K562 (cell line): Measurements from ENCODE around the gene COX10. TPM values are rescaled to one million over a fixed set of nuclear protein-coding genes. Genes with fewer than 3 reads are reported as not detected.
A peak's percentile ranks its signal among the peaks of the same experiment; 100 is the strongest.

ENCODE experiments used
- ATAC-seq: fragments of 200-7000 bp; cut with Tn5 transposase; 3 replicates; pipeline ENCODE4 v1.9.1; 2020; ENCODE audit warnings: moderate library complexity
- BruUV-seq: library from RNA; stranded (reverse); fragments of 400-500 nt; replicated peaks from 2 replicates; lab custom pipeline; 2021; lab: Mats Ljungman, UMichigan
- CTCF ChIA-PET: fragments of 300-600 bp; formaldehyde crosslinking; extraction: SDS; loops from one replicate; lab custom pipeline; 2021; ENCODE audit warnings: low intra/inter-chr PET ratio; lab: Yijun Ruan, JAX
- POLR2A ChIA-PET: fragments of 300-600, 350-650 bp; sonication (Branson Sonifier 250); formaldehyde crosslinking; extraction: SDS; loops from one replicate; lab custom pipeline; 2021; ENCODE audit warnings: antibody characterized with exemption, inconsistent platforms; lab: Yijun Ruan, JAX
- DNase-seq, 4 experiments: peaks; one replicate each; pipeline versions ENCODE4 v3.0.0 to v3.0.0-alpha.2; 2011 to 2018; ENCODE audit warnings: low spot score in 3 of 4, mixed read lengths in 3 of 4; ENCODE audit errors: extremely low read depth in 1 of 4
- FAIRE-seq: peaks from 2 replicates; lab custom pipeline; 2011; peaks lifted over from hg19 to GRCh38; lab: Jason Lieb, UNC
- H2AFZ ChIP-seq: 2 replicates; pipeline ENCODE4 v1.6.0; 2011; ENCODE audit warnings: low read depth, low read length, control low read depth, inconsistent platforms
- H3K27ac ChIP-seq: fragments of 200-600 bp; 3 replicates; pipeline ENCODE4 v1.8.0; 2011; ENCODE audit warnings: low read depth, mild to moderate bottlenecking, control low read depth, inconsistent platforms, low read length, moderate library complexity, mixed read lengths; ENCODE audit errors: extremely low read depth
- H3K27me3 ChIP-seq, 2 experiments: fragments of 300-600 bp in 1 of 2; 2 replicates in 1 of 2; 3 replicates in 1 of 2; pipeline versions ENCODE4 v1.6.0 to v1.8.0; 2011; ENCODE audit warnings: inconsistent platforms in 2 of 2, low read length in 2 of 2, mild to moderate bottlenecking in 1 of 2, mixed read lengths in 1 of 2, moderate library complexity in 1 of 2; ENCODE audit not compliant: control insufficient read depth in 2 of 2, insufficient read depth in 2 of 2
- H3K36me3 ChIP-seq: fragments of 300-600 bp; 3 replicates; pipeline ENCODE4 v1.8.0; 2011; ENCODE audit warnings: mild to moderate bottlenecking, low read length, inconsistent platforms; ENCODE audit not compliant: control insufficient read depth, insufficient read depth
- H3K4me1 ChIP-seq, 2 experiments: fragments of 200-600 bp in 1 of 2; replicated peaks in 1 of 2; 2 replicates in 1 of 2; 3 replicates in 1 of 2; pipeline versions ENCODE4 v1.5.1 to v1.8.0; 2011; ENCODE audit warnings: inconsistent platforms in 2 of 2, low read length in 2 of 2, mild to moderate bottlenecking in 1 of 2, mixed read lengths in 1 of 2, moderate library complexity in 1 of 2; ENCODE audit not compliant: control insufficient read depth in 2 of 2, insufficient read depth in 2 of 2
- H3K4me2 ChIP-seq: 2 replicates; pipeline ENCODE4 v1.6.1; 2011; ENCODE audit warnings: low read length, control low read depth, inconsistent platforms, mixed read lengths; ENCODE audit not compliant: insufficient read depth
- H3K4me3 ChIP-seq: fragments of 200-600 bp; sonication (generic), shearing (Covaris generic); 2 replicates; pipeline ENCODE4 v1.5.1; 2016; ENCODE audit warnings: control low read depth, inconsistent platforms
- H3K79me2 ChIP-seq: fragments of 200-600 bp; 3 replicates; pipeline ENCODE4 v1.8.0; 2011; ENCODE audit warnings: low read length, inconsistent platforms; ENCODE audit not compliant: control insufficient read depth, insufficient read depth
- H3K9ac ChIP-seq, 2 experiments: 2 replicates each; pipeline versions ENCODE4 v1.6.0 to v1.6.1; 2011; ENCODE audit warnings: low read depth in 2 of 2, low read length in 2 of 2, control low read depth in 1 of 2, inconsistent platforms in 1 of 2, mild to moderate bottlenecking in 1 of 2, mixed read lengths in 1 of 2; ENCODE audit not compliant: insufficient read depth in 1 of 2
- H3K9me1 ChIP-seq: one replicate; pipeline ENCODE4 v1.6.0; 2011; ENCODE audit warnings: inconsistent platforms, mild to moderate bottlenecking, low read length, moderate library complexity; ENCODE audit not compliant: control insufficient read depth, insufficient read depth
- H3K9me3 ChIP-seq: replicated peaks from 2 replicates; pipeline ENCODE4 v1.5.1; 2011; ENCODE audit warnings: low read depth, low read length, inconsistent platforms; ENCODE audit not compliant: control insufficient read depth, insufficient read depth
- H4K20me1 ChIP-seq: replicated peaks from 2 replicates; pipeline ENCODE4 v1.6.1; 2011; ENCODE audit warnings: low read length, inconsistent platforms, mixed read lengths; ENCODE audit not compliant: control insufficient read depth, insufficient read depth
- C11orf30 ChIP-seq: fragments of 450-650 bp; IDR thresholded peaks from 2 replicates; pipeline ENCODE4 v1.6.1; 2016; ENCODE audit warnings: low read depth, mild to moderate bottlenecking
- MAFF ChIP-seq: IDR thresholded peaks from 2 replicates; pipeline ENCODE4 v1.6.1; 2012; ENCODE audit warnings: low read length, improper control_type of control experiment
- MAFG ChIP-seq: fragments of 450-650 bp; conservative IDR thresholded peaks from 2 replicates; pipeline ENCODE4 v1.6.1; 2016; ENCODE audit warnings: missing genetic modification characterization, missing compliant biosample characterization
- MAFK ChIP-seq: IDR thresholded peaks from 2 replicates; pipeline ENCODE4 v1.6.1; 2011; ENCODE audit warnings: low read length, improper control_type of control experiment
- PRDM10 ChIP-seq: fragments of 450-650 bp; IDR thresholded peaks from 2 replicates; pipeline ENCODE4 v1.6.1; 2018; ENCODE audit not compliant: partially characterized antibody
- ZNF316 ChIP-seq: fragments of 450-650 bp; IDR thresholded peaks from 2 replicates; pipeline ENCODE4 v1.6.1; 2016
- WGBS: fragments of 100-300 bp; shearing (Covaris generic); methylation state at CpG from one replicate; pipeline ENCODE4 v1.1.6; 2016; ENCODE audit warnings: low coverage, mixed read lengths; ENCODE audit not compliant: insufficient coverage; ENCODE audit errors: missing lambda C conversion rate; 5-methylcytosine and 5-hydroxymethylcytosine counted together
- in situ Hi-C: fragments of 300-500 bp; cut with MboI; formaldehyde crosslinking; loops from 4 replicates; pipeline ENCODE4 v1.15.0; 2018; ENCODE audit warnings: inconsistent platforms, mixed read lengths
- intact Hi-C: fragments of 100-400 bp; cut with micrococcal nuclease; formaldehyde crosslinking; loops from 2 replicates; pipeline ENCODE4 v1.14.2; 2022
- polyA plus RNA-seq, 8 experiments: library from polyadenylated mRNA; depleted of rRNA in 4 of 8; stranded (reverse) in 5 of 8; unstranded in 3 of 8; fragments of >200 nt; fragmentation: Nextera tagmentation in 2 of 8; fragmentation: Illumina TruSeq in 1 of 8; extraction: Ambion mirVana in 2 of 8; extraction: Trizol in 1 of 8; gene quantifications; 2 replicates each; pipeline versions ENCODE4 v1.2.1 to v1.2.3, GENCODE V29; 2011 to 2014; ENCODE audit warnings: inconsistent platforms in 1 of 8, missing spikeins in 1 of 8
- total RNA-seq, 7 experiments: library from RNA; depleted of rRNA in 6 of 7; stranded (reverse); fragments of >200 nt in 6 of 7; fragmentation: Illumina TruSeq in 2 of 7; extraction: Trizol in 2 of 7; gene quantifications; 2 replicates each; pipeline versions ENCODE4 v1.2.1 to v1.2.3, GENCODE V29; 2011 to 2021; ENCODE audit warnings: low replicate concordance in 1 of 7
- TF ChIP-seq, protein P1 (sequence below), 2 experiments: fragments of 450-650 bp; IDR thresholded peaks; 2 replicates each; pipeline ENCODE4 v1.6.1; 2016; ENCODE audit warnings: mild to moderate bottlenecking in 2 of 2, borderline replicate concordance in 1 of 2, low read depth in 1 of 2, moderate library complexity in 1 of 2

Gene COX10
- total and polyA plus RNA-seq, 9 of the 15 experiments (the other 6 are each of a cell fraction or from before 2014, with no cell fraction given), result 10.3 to 26.4 (median 17.8) TPM

- H3K4me1 ChIP-seq, result no peaks in the 10 kb centered on the region
- H3K27me3 ChIP-seq, result no peaks in the 10 kb centered on the region
- intact Hi-C loops (no loop called here), in situ Hi-C loops (no loop called here)
- H3K4me2 ChIP-seq, result no peak overlapping the region
- DNase-seq, result no peak
- BruUV-seq, result no TSS peak
- WGBS, result 85% methylated on average over 2 of the region's 2 CpGs
- no peak for ATAC-seq
- no peak overlapping the region for H3K27ac ChIP-seq
- ChIA-PET CTCF (no interaction called here), POLR2A (no interaction called here)
- no peak overlapping the region for H3K9ac ChIP-seq
- H2AFZ ChIP-seq, result no peak overlapping the region
- TF ChIP-seq PRDM10 (no peak), ZNF316 (peak; percentile 88), MAFK (peak; percentile 86), C11orf30 (peak; percentile 75), MAFG (tag) (peak; percentile 77), MAFF (peak; percentile 83)
- TF ChIP-seq, protein P1, sequence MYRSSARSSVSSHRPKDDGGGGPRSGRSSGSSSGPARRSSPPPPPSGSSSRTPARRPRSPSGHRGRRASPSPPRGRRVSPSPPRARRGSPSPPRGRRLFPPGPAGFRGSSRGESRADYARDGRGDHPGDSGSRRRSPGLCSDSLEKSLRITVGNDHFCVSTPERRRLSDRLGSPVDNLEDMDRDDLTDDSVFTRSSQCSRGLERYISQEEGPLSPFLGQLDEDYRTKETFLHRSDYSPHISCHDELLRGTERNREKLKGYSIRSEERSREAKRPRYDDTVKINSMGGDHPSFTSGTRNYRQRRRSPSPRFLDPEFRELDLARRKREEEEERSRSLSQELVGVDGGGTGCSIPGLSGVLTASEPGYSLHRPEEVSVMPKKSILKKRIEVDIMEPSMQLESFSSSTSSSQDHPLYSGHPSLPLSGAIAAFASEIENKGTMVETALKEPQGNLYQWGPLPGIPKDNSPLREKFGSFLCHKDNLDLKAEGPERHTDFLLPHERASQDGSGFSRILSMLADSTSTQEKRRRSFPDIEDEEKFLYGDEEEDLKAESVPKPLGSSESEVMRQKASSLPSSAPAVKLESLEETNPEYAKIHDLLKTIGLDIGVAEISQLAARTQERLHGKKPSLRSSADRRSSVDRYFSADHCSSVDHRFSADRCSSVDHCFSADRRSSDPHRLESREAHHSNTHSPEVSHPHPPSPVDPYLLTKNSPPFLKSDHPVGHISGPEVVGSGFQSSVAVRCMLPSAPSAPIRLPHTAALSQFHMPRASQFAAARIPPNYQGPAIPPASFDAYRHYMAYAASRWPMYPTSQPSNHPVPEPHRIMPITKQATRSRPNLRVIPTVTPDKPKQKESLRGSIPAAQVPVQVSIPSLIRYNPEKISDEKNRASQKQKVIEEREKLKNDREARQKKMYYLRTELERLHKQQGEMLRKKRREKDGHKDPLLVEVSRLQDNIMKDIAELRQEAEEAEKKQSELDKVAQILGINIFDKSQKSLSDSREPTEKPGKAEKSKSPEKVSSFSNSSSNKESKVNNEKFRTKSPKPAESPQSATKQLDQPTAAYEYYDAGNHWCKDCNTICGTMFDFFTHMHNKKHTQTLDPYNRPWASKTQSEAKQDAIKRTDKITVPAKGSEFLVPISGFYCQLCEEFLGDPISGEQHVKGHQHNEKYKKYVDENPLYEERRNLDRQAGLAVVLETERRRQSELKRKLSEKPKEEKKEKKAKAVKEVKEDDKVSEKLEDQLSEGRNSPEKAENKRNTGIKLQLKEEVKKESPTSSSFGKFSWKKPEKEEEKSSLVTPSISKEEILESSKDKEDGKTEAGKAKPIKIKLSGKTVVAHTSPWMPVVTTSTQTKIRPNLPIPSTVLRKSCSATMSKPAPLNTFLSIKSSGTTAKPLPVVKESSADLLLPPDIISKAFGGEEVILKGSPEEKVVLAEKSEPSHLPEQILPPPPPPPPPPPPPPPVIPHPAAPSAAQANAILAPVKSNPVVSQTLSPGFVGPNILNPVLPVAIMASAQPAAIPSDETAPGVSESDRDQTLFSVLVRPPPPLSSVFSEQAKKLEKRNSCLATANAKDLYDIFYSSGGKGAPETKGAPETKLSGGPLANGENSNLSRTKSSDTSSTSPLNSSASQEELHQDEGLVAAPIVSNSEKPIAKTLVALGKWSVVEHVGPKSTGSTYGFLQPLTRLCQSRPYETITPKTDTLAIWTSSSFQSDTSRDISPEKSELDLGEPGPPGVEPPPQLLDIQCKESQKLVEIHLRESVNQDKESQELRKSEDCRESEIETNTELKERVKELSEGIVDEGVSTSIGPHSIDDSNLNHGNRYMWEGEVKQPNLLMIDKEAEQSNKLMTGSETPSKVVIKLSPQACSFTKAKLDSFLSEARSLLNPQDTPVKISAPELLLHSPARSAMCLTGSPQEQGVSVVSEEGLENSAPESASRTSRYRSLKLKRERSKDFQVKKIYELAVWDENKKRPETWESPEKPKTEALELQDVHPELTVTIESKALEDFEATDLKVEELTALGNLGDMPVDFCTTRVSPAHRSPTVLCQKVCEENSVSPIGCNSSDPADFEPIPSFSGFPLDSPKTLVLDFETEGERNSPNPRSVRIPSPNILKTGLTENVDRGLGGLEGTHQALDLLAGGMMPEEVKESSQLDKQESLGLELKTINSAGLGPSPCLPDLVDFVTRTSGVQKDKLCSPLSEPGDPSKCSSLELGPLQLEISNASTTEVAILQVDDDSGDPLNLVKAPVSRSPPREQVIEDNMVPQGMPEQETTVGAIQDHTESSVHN (IDR thresholded peaks at IDR 0.05; ENCODE audit: borderline replicate concordance in 1 of 2, low read depth in 1 of 2), result no peak
- no peaks in the 10 kb centered on the region for H3K36me3 ChIP-seq
- H3K9me3 ChIP-seq, result no peaks in the 10 kb centered on the region
- no peak for FAIRE-seq
- no peaks in the 10 kb centered on the region; the same call in 1 of the 2 replicates for H4K20me1 ChIP-seq
- no peaks in the 10 kb centered on the region for H3K9me1 ChIP-seq
- H3K79me2 ChIP-seq, result no peaks in the 10 kb centered on the region
- no peak overlapping the region for H3K4me3 ChIP-seq
Measured at GRCh38 chr17:14134456-14134855, 65.2 kb downstream of the COX10 start.
